Measurements from ENCODE around the gene C7orf33.

DNA sequence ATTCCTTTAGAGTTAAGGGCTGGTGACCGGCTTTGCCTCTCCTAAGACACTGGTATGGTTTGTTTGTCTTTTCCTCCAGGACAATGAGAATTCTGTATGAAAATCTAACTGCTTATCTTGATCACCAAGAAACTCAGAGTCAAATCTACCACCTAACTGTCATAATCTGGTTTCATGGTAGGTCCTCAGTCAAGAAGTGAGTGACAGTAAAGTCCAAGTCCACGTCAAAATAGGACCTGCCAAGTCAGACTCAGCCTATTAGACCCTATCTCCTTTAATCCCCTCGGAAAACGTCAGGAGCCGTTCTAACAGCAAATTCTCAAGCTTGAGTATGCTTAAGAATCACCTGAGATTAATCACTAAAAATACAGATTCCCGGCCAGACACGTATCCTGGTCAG, 37.4 kb downstream of the C7orf33 start:
- TF ChIP-seq, protein P1, sequence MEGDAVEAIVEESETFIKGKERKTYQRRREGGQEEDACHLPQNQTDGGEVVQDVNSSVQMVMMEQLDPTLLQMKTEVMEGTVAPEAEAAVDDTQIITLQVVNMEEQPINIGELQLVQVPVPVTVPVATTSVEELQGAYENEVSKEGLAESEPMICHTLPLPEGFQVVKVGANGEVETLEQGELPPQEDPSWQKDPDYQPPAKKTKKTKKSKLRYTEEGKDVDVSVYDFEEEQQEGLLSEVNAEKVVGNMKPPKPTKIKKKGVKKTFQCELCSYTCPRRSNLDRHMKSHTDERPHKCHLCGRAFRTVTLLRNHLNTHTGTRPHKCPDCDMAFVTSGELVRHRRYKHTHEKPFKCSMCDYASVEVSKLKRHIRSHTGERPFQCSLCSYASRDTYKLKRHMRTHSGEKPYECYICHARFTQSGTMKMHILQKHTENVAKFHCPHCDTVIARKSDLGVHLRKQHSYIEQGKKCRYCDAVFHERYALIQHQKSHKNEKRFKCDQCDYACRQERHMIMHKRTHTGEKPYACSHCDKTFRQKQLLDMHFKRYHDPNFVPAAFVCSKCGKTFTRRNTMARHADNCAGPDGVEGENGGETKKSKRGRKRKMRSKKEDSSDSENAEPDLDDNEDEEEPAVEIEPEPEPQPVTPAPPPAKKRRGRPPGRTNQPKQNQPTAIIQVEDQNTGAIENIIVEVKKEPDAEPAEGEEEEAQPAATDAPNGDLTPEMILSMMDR (IDR thresholded peaks at IDR 0.05): no peak
- TF ChIP-seq POLR2AphosphoS5 (IDR thresholded peaks at IDR 0.05): no peak
- no peak for TF ChIP-seq POLR2A (IDR thresholded peaks at IDR 0.05)
